GM12878 (cell line): Measurements from ENCODE around the gene PGLYRP2. TPM values are rescaled to one million over a fixed set of nuclear protein-coding genes. Genes with fewer than 3 reads are reported as not detected.

ENCODE experiments used
- ATAC-seq: fragments of 200-7000 bp; cut with Tn5 transposase; 3 replicates; pipeline ENCODE4 v1.9.1; 2020; ENCODE audit warnings: mild to moderate bottlenecking, moderate library complexity
- BruUV-seq: library from RNA; stranded (reverse); fragments of 400-500 nt; replicated peaks from 2 replicates; lab custom pipeline; 2021; lab: Mats Ljungman, UMichigan
- CTCF ChIA-PET: fragments of 300-600 bp; sonication (Branson Sonifier 250); formaldehyde crosslinking; extraction: SDS; loops from one replicate; lab custom pipeline; 2021; ENCODE audit warnings: inconsistent platforms; lab: Yijun Ruan, JAX
- POLR2A ChIA-PET: fragments of 350-600 bp; formaldehyde crosslinking; extraction: SDS; loops from one replicate; lab custom pipeline; 2021; ENCODE audit warnings: inconsistent platforms; lab: Charles Lee
- RAD21 ChIA-PET: fragments of 300-600 bp; sonication (Branson Sonifier 250); formaldehyde crosslinking; loops from one replicate; lab custom pipeline; 2023; ENCODE audit warnings: antibody characterized with exemption; ENCODE audit not compliant: unreplicated experiment; lab: Charles Lee
- SMC1A ChIA-PET: fragments of 300-600 bp; sonication (Branson Sonifier 250); formaldehyde crosslinking; loops from one replicate; lab custom pipeline; 2023; ENCODE audit not compliant: unreplicated experiment, uncharacterized antibody; lab: Charles Lee
- DNase-seq: peaks from one replicate; pipeline ENCODE4 v3.0.0-alpha.2; 2011; ENCODE audit warnings: low read depth, low spot score
- FAIRE-seq: peaks from 3 replicates; lab custom pipeline; 2011; peaks lifted over from hg19 to GRCh38; lab: Jason Lieb, UNC
- H2AFZ ChIP-seq: 2 replicates; pipeline ENCODE4 v1.6.0; 2011; ENCODE audit warnings: low read depth, low read length, control low read depth; ENCODE audit not compliant: control insufficient read depth
- H3K27ac ChIP-seq: 2 replicates; pipeline ENCODE4 v1.5.1; 2011; ENCODE audit warnings: control low read depth; ENCODE audit not compliant: control insufficient read depth, insufficient read depth
- H3K27me3 ChIP-seq, 2 experiments: replicated peaks in 1 of 2; 2 replicates each; pipeline versions ENCODE4 v1.6.0 to v1.6.1; 2011; ENCODE audit warnings: low read length in 1 of 2; ENCODE audit not compliant: control insufficient read depth in 2 of 2, insufficient read depth in 2 of 2
- H3K36me3 ChIP-seq, 2 experiments: 2 replicates each; pipeline ENCODE4 v1.5.1; 2011; ENCODE audit warnings: low read length in 1 of 2; ENCODE audit not compliant: control insufficient read depth in 2 of 2, insufficient read depth in 2 of 2
- H3K4me1 ChIP-seq: 2 replicates; pipeline ENCODE4 v1.6.1; 2011; ENCODE audit warnings: mild to moderate bottlenecking, low read length, moderate library complexity, mixed read lengths; ENCODE audit not compliant: control insufficient read depth, insufficient read depth
- H3K4me2 ChIP-seq: 2 replicates; pipeline ENCODE4 v1.6.0; 2011; ENCODE audit warnings: control low read depth; ENCODE audit not compliant: control insufficient read depth, insufficient read depth
- H3K4me3 ChIP-seq: fragments of 200-600 bp; sonication (generic); 2 replicates; pipeline ENCODE4 v1.5.1; 2016
- H3K79me2 ChIP-seq: 2 replicates; pipeline ENCODE4 v1.6.0; 2011; ENCODE audit warnings: low read length; ENCODE audit not compliant: control insufficient read depth, insufficient read depth
- H3K9ac ChIP-seq: 2 replicates; pipeline ENCODE4 v1.8.0; 2011; ENCODE audit warnings: low read length, control low read depth, mixed read lengths; ENCODE audit not compliant: control insufficient read depth, insufficient read depth
- H3K9me3 ChIP-seq: replicated peaks from 3 replicates; pipeline ENCODE4 v1.5.1; 2011; ENCODE audit warnings: mild to moderate bottlenecking, low read length; ENCODE audit not compliant: control insufficient read depth, insufficient read depth
- H4K20me1 ChIP-seq: 2 replicates; pipeline ENCODE4 v1.6.0; 2011; ENCODE audit not compliant: control insufficient read depth, insufficient read depth
- ATF2 ChIP-seq: IDR thresholded peaks from 2 replicates; pipeline ENCODE4 v1.6.1; 2012; ENCODE audit warnings: low read length, inconsistent platforms
- BCLAF1 ChIP-seq: fragments of 450-650 bp; IDR thresholded peaks from 2 replicates; pipeline ENCODE4 v1.6.1; 2017; ENCODE audit warnings: antibody characterized with exemption, mild to moderate bottlenecking, moderate library complexity
- CHD4 ChIP-seq: fragments of 200-600 bp; sonication (generic); IDR thresholded peaks from 2 replicates; pipeline ENCODE4 v1.6.1; 2016; ENCODE audit warnings: mild to moderate bottlenecking
- E4F1 ChIP-seq: fragments of 450-650 bp; IDR thresholded peaks from 2 replicates; pipeline ENCODE4 v1.6.1; 2018; ENCODE audit warnings: borderline replicate concordance, mild to moderate bottlenecking; ENCODE audit not compliant: partially characterized antibody
- ELK1 ChIP-seq: IDR thresholded peaks from 2 replicates; pipeline ENCODE4 v1.6.1; 2012; ENCODE audit warnings: low read depth, low read length, improper control_type of control experiment
- SMAD1 ChIP-seq: fragments of 450-650 bp; IDR thresholded peaks from 2 replicates; pipeline ENCODE4 v1.6.1; 2018; ENCODE audit warnings: mild to moderate bottlenecking, low read depth; ENCODE audit not compliant: partially characterized antibody
- SMARCA5 ChIP-seq: fragments of 450-650 bp; IDR thresholded peaks from 2 replicates; pipeline ENCODE4 v1.6.1; 2017; ENCODE audit warnings: mild to moderate bottlenecking
- SUPT20H ChIP-seq: IDR thresholded peaks from 2 replicates; pipeline ENCODE4 v1.6.1; 2011; ENCODE audit warnings: low read depth, mild to moderate bottlenecking, low read length, moderate library complexity, borderline replicate concordance; ENCODE audit not compliant: control insufficient read depth
- ZSCAN29 ChIP-seq: fragments of 450-650 bp; IDR thresholded peaks from 2 replicates; pipeline ENCODE4 v1.6.1; 2017; ENCODE audit warnings: mild to moderate bottlenecking, moderate library complexity
- WGBS: methylation state at CpG from one replicate; pipeline ENCODE4 v1.1.6; 2016; ENCODE audit warnings: low lambda C conversion rate; ENCODE audit not compliant: insufficient replicate concordance, insufficient coverage; ENCODE audit errors: missing lambda C conversion rate; 5-methylcytosine and 5-hydroxymethylcytosine counted together
- in situ Hi-C: fragments of 300-500 bp; cut with MboI; formaldehyde crosslinking; loops from 9 replicates; pipeline ENCODE4 v1.14.3; 2018; ENCODE audit warnings: mixed read lengths
- intact Hi-C: fragments of 100-400 bp; cut with micrococcal nuclease; formaldehyde crosslinking; loops from one replicate; pipeline ENCODE4 v1.14.2; 2022; ENCODE audit not compliant: unreplicated experiment
- polyA plus RNA-seq, 11 experiments: library from polyadenylated mRNA; depleted of rRNA in 4 of 11; unstranded in 6 of 11; stranded (reverse) in 5 of 11; fragments of >200 nt; fragmentation: Nextera tagmentation in 4 of 11; fragmentation: Illumina TruSeq in 1 of 11; extraction: Ambion mirVana in 4 of 11; extraction: Trizol in 1 of 11; gene quantifications; 1 replicate in 1 of 11; 2 replicates in 10 of 11; pipeline versions ENCODE4 v1.2.1 to v1.2.3, GENCODE V29; 2011 to 2016; ENCODE audit warnings: inconsistent platforms in 2 of 11, missing spikeins in 2 of 11, low read depth in 1 of 11
- total RNA-seq, 4 experiments: library from RNA; depleted of rRNA in 3 of 4; stranded (reverse); fragments of >200 nt in 3 of 4; fragmentation: Illumina TruSeq in 1 of 4; extraction: Trizol in 1 of 4; gene quantifications; 2 replicates each; pipeline versions ENCODE4 v1.2.1 to v1.2.3, GENCODE V29; 2013 to 2021
- TF ChIP-seq, protein P1 (sequence below): fragments of 450-650 bp; IDR thresholded peaks from 2 replicates; pipeline ENCODE4 v1.6.1; 2016; ENCODE audit warnings: mild to moderate bottlenecking
- TF ChIP-seq, protein P2 (sequence below): fragments of 450-650 bp; IDR thresholded peaks from 2 replicates; pipeline ENCODE4 v1.6.1; 2014; ENCODE audit warnings: mild to moderate bottlenecking

The PGLYRP2 gene
- total and polyA plus RNA-seq, 10 of the 15 experiments (the other 5 are each of a cell fraction or from before 2014, with no cell fraction given) = 0.15 to 0.48 (median 0.26) TPM; not detected in 5

DNA sequence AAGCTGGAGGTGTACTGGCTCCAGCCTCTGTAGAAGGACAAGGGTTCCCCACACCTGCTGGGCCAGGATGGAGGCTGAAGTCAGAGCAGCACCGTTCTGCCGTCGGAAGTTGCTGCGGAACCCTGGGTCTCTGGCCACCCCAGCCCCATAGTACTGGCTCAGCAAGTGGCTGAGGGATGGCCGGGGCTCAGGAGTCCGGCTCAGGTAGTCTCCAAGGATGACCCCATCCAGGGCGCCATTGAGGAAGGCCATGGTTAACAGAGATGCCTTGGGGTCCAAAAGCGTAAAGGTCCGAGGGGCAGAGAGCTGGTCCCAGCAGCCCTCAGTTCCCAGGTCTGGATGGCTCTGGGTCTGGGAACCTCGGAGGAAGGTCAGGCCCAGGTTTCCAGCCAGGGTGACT, 3.7 kb downstream of the PGLYRP2 start (continued):
- TF ChIP-seq BCLAF1 (no peak), ATF2 (no peak)

- WGBS = 48% methylated on average over 4 of the region's 4 CpGs
- H4K20me1 ChIP-seq = no peaks in the 10 kb centered on the region
- no peak for ATAC-seq
- no peak overlapping the region for H2AFZ ChIP-seq
- H3K79me2 ChIP-seq = no peaks in the 10 kb centered on the region
- FAIRE-seq = no peak
- no peaks in the 10 kb centered on the region for H3K36me3 ChIP-seq
- no peak for DNase-seq
- POLR2A ChIA-PET = no interaction called here
- in situ Hi-C loops (no loop called here), intact Hi-C loops (no loop called here)
- H3K9ac ChIP-seq = no peak overlapping the region
- H3K4me2 ChIP-seq = no peak overlapping the region
- SMC1A ChIA-PET = no interaction called here
- BruUV-seq = no TSS peak
- no peaks in the 10 kb centered on the region for H3K27me3 ChIP-seq
- RAD21 ChIA-PET = no interaction called here
- H3K27ac ChIP-seq = no peak overlapping the region
- H3K9me3 ChIP-seq = no peaks in the 10 kb centered on the region; the same call in 2 of the 3 replicates
- no peak overlapping the region for H3K4me3 ChIP-seq
- CTCF ChIA-PET = no interaction called here
- H3K4me1 ChIP-seq = no peaks in the 10 kb centered on the region
- TF ChIP-seq, protein P1, sequence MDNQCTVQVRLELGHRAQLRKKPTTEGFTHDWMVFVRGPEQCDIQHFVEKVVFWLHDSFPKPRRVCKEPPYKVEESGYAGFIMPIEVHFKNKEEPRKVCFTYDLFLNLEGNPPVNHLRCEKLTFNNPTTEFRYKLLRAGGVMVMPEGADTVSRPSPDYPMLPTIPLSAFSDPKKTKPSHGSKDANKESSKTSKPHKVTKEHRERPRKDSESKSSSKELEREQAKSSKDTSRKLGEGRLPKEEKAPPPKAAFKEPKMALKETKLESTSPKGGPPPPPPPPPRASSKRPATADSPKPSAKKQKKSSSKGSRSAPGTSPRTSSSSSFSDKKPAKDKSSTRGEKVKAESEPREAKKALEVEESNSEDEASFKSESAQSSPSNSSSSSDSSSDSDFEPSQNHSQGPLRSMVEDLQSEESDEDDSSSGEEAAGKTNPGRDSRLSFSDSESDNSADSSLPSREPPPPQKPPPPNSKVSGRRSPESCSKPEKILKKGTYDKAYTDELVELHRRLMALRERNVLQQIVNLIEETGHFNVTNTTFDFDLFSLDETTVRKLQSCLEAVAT = no peak
- TF ChIP-seq SMARCA5 = no peak
- TF ChIP-seq SUPT20H = no peak
- no peak for TF ChIP-seq SMAD1
- TF ChIP-seq E4F1 = no peak
- TF ChIP-seq ELK1 = no peak
- no peak for TF ChIP-seq ZSCAN29
- TF ChIP-seq, protein P2, sequence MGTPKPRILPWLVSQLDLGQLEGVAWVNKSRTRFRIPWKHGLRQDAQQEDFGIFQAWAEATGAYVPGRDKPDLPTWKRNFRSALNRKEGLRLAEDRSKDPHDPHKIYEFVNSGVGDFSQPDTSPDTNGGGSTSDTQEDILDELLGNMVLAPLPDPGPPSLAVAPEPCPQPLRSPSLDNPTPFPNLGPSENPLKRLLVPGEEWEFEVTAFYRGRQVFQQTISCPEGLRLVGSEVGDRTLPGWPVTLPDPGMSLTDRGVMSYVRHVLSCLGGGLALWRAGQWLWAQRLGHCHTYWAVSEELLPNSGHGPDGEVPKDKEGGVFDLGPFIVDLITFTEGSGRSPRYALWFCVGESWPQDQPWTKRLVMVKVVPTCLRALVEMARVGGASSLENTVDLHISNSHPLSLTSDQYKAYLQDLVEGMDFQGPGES = no peak
- no peak for TF ChIP-seq CHD4
Measured at GRCh38 chr19:15475169-15475568, 4.1 kb downstream of the PGLYRP2 start.
